Tibial nerve (tissue), 4 donors: ENCODE data around the gene BTBD7. TPM values are rescaled to one million over a fixed set of nuclear protein-coding genes. Genes with fewer than 3 reads are reported as not detected.

Source experiments
- DNase-seq, 2 donors: peaks; one replicate each; pipeline ENCODE4 v3.0.0-alpha.2; 2019; ENCODE audit warnings: low spot score in 2 of 2
- H3K27ac ChIP-seq, 4 donors: fragments of 200-600 bp; sonication (generic) in 3 of 4; one replicate each; pipeline ENCODE4 v1.5.1; 2017 to 2019; ENCODE audit warnings: mild to moderate bottlenecking in 1 of 4
- H3K27me3 ChIP-seq, 2 donors: fragments of 200-600 bp; sonication (generic) in 1 of 2; one replicate each; pipeline versions ENCODE4 v1.5.1 to v1.6.0; 2017 to 2019
- H3K36me3 ChIP-seq, 3 donors: fragments of 200-600 bp; sonication (generic); one replicate each; pipeline ENCODE4 v1.5.1; 2018 to 2019
- H3K4me1 ChIP-seq, 4 donors: fragments of 200-600 bp; sonication (generic) in 3 of 4; one replicate each; pipeline ENCODE4 v1.5.1; 2017 to 2019
- H3K4me3 ChIP-seq, 4 donors: fragments of 200-600 bp; sonication (generic) in 3 of 4; one replicate each; pipeline ENCODE4 v1.5.1; 2017 to 2019; ENCODE audit warnings: mild to moderate bottlenecking in 1 of 4, moderate library complexity in 1 of 4
- H3K9me3 ChIP-seq, 4 donors: fragments of 200-600 bp; sonication (generic) in 3 of 4; one replicate each; pipeline ENCODE4 v1.5.1; 2017 to 2019
- EP300 ChIP-seq, 2 donors: sonication (generic); formaldehyde crosslinking; IDR thresholded peaks; one replicate each; pipeline ENCODE4 v1.6.1; 2017; ENCODE audit warnings: antibody characterized with exemption in 2 of 2, mild to moderate bottlenecking in 1 of 2
- POLR2A ChIP-seq, 2 donors: fragments of 450-650 bp; IDR thresholded peaks; one replicate each; pipeline ENCODE4 v1.6.1; 2017; ENCODE audit warnings: antibody characterized with exemption in 2 of 2, mild to moderate bottlenecking in 2 of 2, moderate library complexity in 2 of 2
- WGBS, 2 donors: methylation state at CpG; one replicate each; pipeline ENCODE4 v1.1.5; 2018; 5-methylcytosine and 5-hydroxymethylcytosine counted together
- total RNA-seq, 4 donors: library from RNA; depleted of rRNA; stranded (reverse); fragments of >200 nt; gene quantifications; one replicate each; pipeline ENCODE4 v1.1.0, GENCODE V29; 2016
- TF ChIP-seq, protein P1 (sequence below), 5 experiments: fragments of 200-600 bp in 3 of 5; fragments of 450-650 bp in 2 of 5; sonication (generic) in 3 of 5; IDR thresholded peaks; one replicate each; pipeline ENCODE4 v1.5.1; 2016 to 2019; ENCODE audit warnings: antibody characterized with exemption in 5 of 5, mild to moderate bottlenecking in 3 of 5, moderate library complexity in 2 of 5

BTBD7 gene
- total RNA-seq, 4 donors from 2014 or later = 20.1 to 27.8 (median 23.2) TPM

DNA sequence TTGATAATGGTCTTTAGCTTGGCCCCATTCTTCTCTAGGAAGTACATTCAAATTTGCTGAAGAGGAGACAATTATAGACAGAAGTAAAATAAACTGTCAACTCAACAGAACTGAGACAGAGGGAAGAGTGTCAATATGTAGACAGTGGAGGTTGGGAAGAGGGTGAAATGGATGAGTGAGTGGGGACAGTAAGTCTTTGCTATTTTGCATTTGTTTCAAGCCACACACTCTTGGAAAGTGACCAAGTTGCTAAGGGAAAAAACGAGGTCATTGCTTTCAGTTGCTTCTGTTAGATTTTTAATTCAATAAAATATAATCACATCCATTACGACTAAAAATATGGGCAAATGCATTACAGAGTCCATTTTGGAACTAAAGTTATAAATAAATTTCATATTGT lies 47.8 kb downstream of the BTBD7 start:
- H3K27ac ChIP-seq = no peak overlapping the region
- TF ChIP-seq, protein P1, sequence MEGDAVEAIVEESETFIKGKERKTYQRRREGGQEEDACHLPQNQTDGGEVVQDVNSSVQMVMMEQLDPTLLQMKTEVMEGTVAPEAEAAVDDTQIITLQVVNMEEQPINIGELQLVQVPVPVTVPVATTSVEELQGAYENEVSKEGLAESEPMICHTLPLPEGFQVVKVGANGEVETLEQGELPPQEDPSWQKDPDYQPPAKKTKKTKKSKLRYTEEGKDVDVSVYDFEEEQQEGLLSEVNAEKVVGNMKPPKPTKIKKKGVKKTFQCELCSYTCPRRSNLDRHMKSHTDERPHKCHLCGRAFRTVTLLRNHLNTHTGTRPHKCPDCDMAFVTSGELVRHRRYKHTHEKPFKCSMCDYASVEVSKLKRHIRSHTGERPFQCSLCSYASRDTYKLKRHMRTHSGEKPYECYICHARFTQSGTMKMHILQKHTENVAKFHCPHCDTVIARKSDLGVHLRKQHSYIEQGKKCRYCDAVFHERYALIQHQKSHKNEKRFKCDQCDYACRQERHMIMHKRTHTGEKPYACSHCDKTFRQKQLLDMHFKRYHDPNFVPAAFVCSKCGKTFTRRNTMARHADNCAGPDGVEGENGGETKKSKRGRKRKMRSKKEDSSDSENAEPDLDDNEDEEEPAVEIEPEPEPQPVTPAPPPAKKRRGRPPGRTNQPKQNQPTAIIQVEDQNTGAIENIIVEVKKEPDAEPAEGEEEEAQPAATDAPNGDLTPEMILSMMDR (IDR thresholded peaks at IDR 0.05) = no peak
- TF ChIP-seq EP300 (IDR thresholded peaks at IDR 0.05) = no peak
- no peak for TF ChIP-seq POLR2A (IDR thresholded peaks at IDR 0.05)
- DNase-seq = no peak
- H3K9me3 ChIP-seq = no peaks in the 10 kb centered on the region
- H3K27me3 ChIP-seq = no peaks in the 10 kb centered on the region
- H3K4me3 ChIP-seq = no peak overlapping the region
- peaks cover 0 to 13% (median 0%) of the 10 kb centered on the region in 4 donors for H3K4me1 ChIP-seq
- WGBS, 2 donors = 28% methylated on average over 2 of the region's 2 CpGs
- H3K36me3 ChIP-seq = peaks cover 0 to 11% (median 0%) of the 10 kb centered on the region in 3 donors

DNA sequence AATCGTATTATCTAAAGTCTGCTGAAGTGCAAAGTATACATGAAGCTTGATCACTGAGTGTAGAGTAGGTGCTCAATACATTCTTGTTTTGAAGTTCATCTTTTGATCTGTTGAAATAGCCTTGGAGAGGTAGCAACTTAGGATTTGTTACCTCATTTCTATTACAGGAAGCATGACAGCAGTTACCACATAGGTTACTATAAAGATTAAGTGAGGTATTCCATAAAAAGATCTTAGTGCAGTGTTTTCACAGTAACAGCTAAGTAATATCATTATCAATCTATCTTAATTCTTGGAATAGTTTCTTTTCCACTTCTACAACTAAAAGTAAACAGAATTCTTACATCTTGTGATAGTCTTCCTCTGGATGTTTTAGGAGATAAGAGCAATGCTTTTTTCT lies 50.9 kb downstream of the BTBD7 start:
- H3K36me3 ChIP-seq = peaks cover 0 to 6% (median 0%) of the 10 kb centered on the region in 3 donors
- TF ChIP-seq EP300 (IDR thresholded peaks at IDR 0.05) (no peak), POLR2A (IDR thresholded peaks at IDR 0.05) (no peak)
- TF ChIP-seq, protein P1 (IDR thresholded peaks at IDR 0.05) = no peak
- H3K4me3 ChIP-seq = no peak overlapping the region
- 84 to 94% methylated on average over 1 of the region's 1 CpG for WGBS, 2 donors
- H3K9me3 ChIP-seq = no peaks in the 10 kb centered on the region
- H3K27me3 ChIP-seq = no peaks in the 10 kb centered on the region
- H3K27ac ChIP-seq = no peak overlapping the region
- no peak for DNase-seq
- H3K4me1 ChIP-seq = peaks cover 0 to 13% (median 0%) of the 10 kb centered on the region in 4 donors

DNA sequence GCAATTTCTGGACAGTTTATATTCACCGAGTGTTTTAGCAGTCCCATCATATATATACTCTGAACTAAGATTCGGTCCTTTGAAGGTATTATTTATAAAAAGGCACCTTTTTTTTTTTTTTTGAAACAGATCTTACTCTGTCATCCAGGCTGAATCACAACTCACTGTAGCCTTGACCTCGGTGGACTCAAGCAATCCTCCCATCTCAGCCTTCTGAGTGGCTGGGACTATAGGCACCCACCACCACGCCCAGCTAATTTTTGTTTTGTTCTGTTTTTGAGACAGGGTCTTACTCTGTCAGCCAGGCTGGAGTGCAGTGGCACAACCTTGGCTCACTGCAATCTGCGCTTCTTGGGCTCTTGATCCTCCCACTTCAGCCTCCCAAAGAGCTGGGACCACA lies 52.1 kb downstream of the BTBD7 start:
- WGBS, 2 donors = 93 to 95% methylated on average over 5 of the region's 5 CpGs
- Histone ChIP-seq H3K36me3 (peaks cover 0 to 6% (median 0%) of the 10 kb centered on the region in 3 donors), H3K27me3 (no peaks in the 10 kb centered on the region), H3K4me3 (no peak overlapping the region), H3K4me1 (peaks cover 0 to 7% (median 0%) of the 10 kb centered on the region in 4 donors), H3K27ac (no peak overlapping the region), H3K9me3 (no peaks in the 10 kb centered on the region)
- TF ChIP-seq, protein P1 (IDR thresholded peaks at IDR 0.05) = no peak
- TF ChIP-seq POLR2A (IDR thresholded peaks at IDR 0.05) = no peak
- TF ChIP-seq EP300 (IDR thresholded peaks at IDR 0.05) = no peak
- no peak for DNase-seq

DNA sequence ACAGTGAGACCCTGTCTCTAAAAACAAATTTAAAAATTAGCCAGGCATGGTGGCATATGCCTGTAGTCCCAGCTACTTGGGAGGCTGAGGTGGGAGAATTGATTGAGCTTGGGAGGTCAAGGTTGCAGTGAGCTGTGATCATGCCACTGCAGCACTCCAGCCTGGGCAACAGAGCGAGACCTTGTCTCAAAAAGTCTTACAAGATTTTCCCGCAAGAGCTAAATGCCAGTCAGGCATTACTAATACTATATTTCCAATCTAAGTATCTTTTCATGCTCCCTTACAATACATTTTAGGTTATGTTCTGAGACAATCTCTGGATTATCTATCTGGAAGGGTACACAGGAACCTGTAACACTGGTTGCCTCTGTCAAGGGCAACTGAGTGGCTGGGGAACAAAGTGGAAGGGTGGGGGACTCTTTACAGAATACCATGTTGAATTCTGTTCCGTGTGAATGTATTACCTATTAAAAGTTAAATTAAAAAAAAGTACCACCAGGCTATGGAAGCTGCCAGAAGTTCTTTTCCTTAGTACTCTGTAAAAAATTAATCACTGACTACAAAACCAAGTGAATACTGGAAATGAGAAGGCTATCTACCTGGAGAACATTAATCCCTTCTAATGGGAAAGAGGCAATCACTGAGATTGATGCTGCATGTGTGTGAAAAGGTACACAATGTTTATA lies 56.7 kb downstream of the BTBD7 start:
- TF ChIP-seq EP300 (IDR thresholded peaks at IDR 0.05) = no peak
- no peak for TF ChIP-seq POLR2A (IDR thresholded peaks at IDR 0.05)
- TF ChIP-seq, protein P1 (IDR thresholded peaks at IDR 0.05) = no peak
- DNase-seq = no peak
- no peaks in the 10 kb centered on the region for H3K27me3 ChIP-seq
- H3K4me1 ChIP-seq = no peaks in the 10 kb centered on the region
- WGBS, 2 donors = 88 to 92% methylated on average over 3 of the region's 3 CpGs
- H3K4me3 ChIP-seq = no peak overlapping the region
- peaks cover 0 to 10% (median 0%) of the 10 kb centered on the region in 3 donors for H3K36me3 ChIP-seq
- H3K9me3 ChIP-seq = no peaks in the 10 kb centered on the region
- H3K27ac ChIP-seq = no peak overlapping the region

DNA sequence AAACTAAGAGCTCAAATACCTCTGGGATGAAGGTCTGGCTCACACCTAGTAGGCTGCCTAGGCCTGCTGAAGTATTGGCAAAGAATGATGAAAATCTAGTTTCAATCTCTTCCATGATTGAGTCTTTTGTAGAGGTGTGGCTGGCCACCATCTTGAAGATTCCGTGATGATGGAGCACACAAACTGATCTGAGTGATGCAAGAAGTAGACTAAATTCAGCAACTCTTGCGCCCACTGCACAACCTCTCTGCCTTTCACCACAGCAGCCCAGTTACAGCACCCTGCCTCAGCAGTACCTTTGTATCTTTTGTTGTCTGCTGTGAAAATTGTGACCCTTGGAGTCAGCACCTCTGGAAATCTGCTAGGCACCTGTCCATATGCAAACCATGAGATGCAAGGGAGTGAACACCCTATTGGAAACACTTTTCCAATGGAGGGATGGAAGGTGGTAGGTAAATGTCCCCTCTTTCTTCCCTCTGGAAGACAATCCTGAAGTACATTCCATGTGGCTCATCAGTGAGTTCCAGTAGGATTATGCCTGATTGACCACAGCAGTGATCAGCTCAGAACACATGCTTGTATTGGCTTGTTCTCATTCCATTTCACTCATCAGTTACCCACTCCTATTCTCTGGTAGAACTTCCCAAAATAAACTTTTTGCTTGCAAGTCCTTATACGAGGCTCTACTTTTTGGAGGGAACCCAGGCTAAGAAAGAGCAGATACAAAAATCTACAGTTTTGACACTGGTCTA lies 58.6 kb downstream of the BTBD7 start:
- Histone ChIP-seq H3K9me3 (no peaks in the 10 kb centered on the region), H3K4me3 (no peak overlapping the region), H3K36me3 (peaks cover 0 to 10% (median 0%) of the 10 kb centered on the region in 3 donors), H3K4me1 (peaks cover 0 to 13% (median 0%) of the 10 kb centered on the region in 4 donors), H3K27ac (no peak overlapping the region), H3K27me3 (no peaks in the 10 kb centered on the region)
- DNase-seq = no peak
- WGBS, 2 donors = 86 to 94% methylated on average over 3 of the region's 3 CpGs
- no peak for TF ChIP-seq POLR2A (IDR thresholded peaks at IDR 0.05)
- TF ChIP-seq, protein P1 (IDR thresholded peaks at IDR 0.05) = no peak
- no peak for TF ChIP-seq EP300 (IDR thresholded peaks at IDR 0.05)
